HepG2 (cell line): ENCODE data around the gene ST6GALNAC2. TPM values are rescaled to one million over a fixed set of nuclear protein-coding genes. Genes with fewer than 3 reads are reported as not detected.

Experiments
- ESRRA ChIP-seq: sonication (generic); formaldehyde crosslinking; IDR thresholded peaks from 2 replicates; pipeline ENCODE4 v1.5.1; 2020; ENCODE audit warnings: mild to moderate bottlenecking, low read depth, missing genetic modification reagents
- KDM4B ChIP-seq: sonication (generic); formaldehyde crosslinking; IDR thresholded peaks from 2 replicates; pipeline ENCODE4 v1.4.0; 2020; ENCODE audit warnings: missing genetic modification reagents
- SAFB2 ChIP-seq: sonication (generic); formaldehyde crosslinking; IDR thresholded peaks from 2 replicates; pipeline ENCODE4 v1.5.1; 2020; ENCODE audit warnings: missing genetic modification reagents, low read depth, mild to moderate bottlenecking, borderline replicate concordance
- SMARCC2 ChIP-seq: fragments of 450-650 bp; IDR thresholded peaks from 2 replicates; pipeline ENCODE4 v1.6.1; 2017; ENCODE audit warnings: antibody characterized with exemption, mild to moderate bottlenecking
- SMARCE1 ChIP-seq: fragments of 450-650 bp; IDR thresholded peaks from 2 replicates; pipeline ENCODE4 v1.6.1; 2017; ENCODE audit warnings: borderline replicate concordance
- ZNF343 ChIP-seq: sonication (generic); formaldehyde crosslinking; IDR thresholded peaks from 2 replicates; pipeline ENCODE4 v1.4.0; 2020; ENCODE audit warnings: mild to moderate bottlenecking, missing genetic modification reagents
- ZNF383 ChIP-seq: sonication (generic); formaldehyde crosslinking; IDR thresholded peaks from 2 replicates; pipeline ENCODE4 v1.4.0; 2020; ENCODE audit warnings: missing genetic modification reagents, mild to moderate bottlenecking, borderline replicate concordance
- polyA plus RNA-seq, 8 experiments: library from polyadenylated mRNA; depleted of rRNA in 3 of 8; stranded (reverse) in 7 of 8; unstranded in 1 of 8; fragments of >200 nt; fragmentation: Illumina TruSeq in 4 of 8; extraction: Trizol in 4 of 8; gene quantifications; 2 replicates each; pipeline versions ENCODE4 v1.2.1 to v1.2.3, GENCODE V29; 2011 to 2016; ENCODE audit warnings: low read depth in 4 of 8, missing spikeins in 1 of 8, mixed read lengths in 1 of 8; ENCODE audit not compliant: insufficient read depth in 1 of 8
- total RNA-seq, 5 experiments: library from RNA; depleted of rRNA; stranded (reverse); fragments of >200 nt; fragmentation: Illumina TruSeq; extraction: Trizol; gene quantifications; 2 replicates each; pipeline ENCODE4 v1.2.3, GENCODE V29; 2016; ENCODE audit warnings: low read depth in 1 of 5
- TF ChIP-seq, protein P1 (sequence below), 2 experiments: fragments of 450-650 bp in 1 of 2; sonication (generic) in 1 of 2; formaldehyde crosslinking in 1 of 2; IDR thresholded peaks; 2 replicates each; pipeline versions ENCODE4 v1.6.1 to v1.8.0; 2016 to 2022; ENCODE audit warnings: antibody characterized with exemption in 1 of 2, mild to moderate bottlenecking in 1 of 2, missing genetic modification reagents in 1 of 2
- TF ChIP-seq, protein P2 (sequence below): sonication (generic); formaldehyde crosslinking; IDR thresholded peaks from 2 replicates; pipeline ENCODE4 v1.4.0; 2020; ENCODE audit warnings: missing genetic modification reagents, borderline replicate concordance

The ST6GALNAC2 gene
- total and polyA plus RNA-seq, 2 of the 13 experiments (the other 11 are each of a cell fraction or from before 2014, with no cell fraction given), result 0.12 to 0.49 TPM

DNA sequence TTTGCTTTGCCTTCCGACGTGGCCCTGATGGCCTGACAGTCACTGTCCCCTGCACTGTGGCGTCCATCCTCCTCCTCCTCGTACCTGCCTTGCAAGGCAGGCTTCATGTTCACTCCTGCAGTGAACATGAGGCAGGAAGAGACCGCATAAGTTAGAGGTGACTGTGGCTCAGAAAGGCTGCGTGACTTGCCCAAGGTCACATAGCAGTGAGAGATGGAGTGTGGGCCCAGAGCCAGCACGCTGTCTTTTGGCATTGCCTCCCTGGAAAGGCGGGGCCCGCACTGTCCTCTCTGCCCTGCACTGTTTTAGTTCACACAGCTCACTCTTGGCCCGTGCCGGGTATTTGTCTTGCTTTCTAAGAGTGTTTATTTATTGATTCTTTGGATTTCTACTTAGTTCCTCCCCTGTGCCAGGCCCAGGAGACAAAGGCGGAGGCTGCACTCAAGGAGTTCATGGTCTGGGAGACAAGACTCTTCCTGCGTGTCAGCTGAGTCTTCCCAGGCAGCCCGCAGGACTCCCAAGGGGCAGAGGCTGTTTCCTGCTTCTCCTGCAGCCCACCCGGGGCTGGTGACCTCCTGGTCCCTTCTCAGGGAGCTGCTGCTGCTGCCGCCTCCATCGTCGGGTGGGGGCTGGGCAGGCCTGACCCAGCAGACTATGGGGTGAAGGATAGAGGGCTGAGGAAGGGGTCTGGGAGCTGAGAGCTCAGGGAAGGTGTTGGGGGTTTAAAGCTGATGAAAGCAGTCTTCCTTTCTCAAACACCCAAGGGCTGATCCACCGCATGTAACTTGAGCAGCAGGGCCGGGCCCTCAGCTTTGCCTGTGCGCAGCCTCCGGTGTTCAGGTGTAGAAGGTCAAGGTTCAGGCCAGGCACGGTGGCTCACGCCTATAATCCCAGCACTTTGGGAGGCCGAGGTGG, 60.8 kb downstream of the ST6GALNAC2 start (continued):
- TF ChIP-seq, protein P1, sequence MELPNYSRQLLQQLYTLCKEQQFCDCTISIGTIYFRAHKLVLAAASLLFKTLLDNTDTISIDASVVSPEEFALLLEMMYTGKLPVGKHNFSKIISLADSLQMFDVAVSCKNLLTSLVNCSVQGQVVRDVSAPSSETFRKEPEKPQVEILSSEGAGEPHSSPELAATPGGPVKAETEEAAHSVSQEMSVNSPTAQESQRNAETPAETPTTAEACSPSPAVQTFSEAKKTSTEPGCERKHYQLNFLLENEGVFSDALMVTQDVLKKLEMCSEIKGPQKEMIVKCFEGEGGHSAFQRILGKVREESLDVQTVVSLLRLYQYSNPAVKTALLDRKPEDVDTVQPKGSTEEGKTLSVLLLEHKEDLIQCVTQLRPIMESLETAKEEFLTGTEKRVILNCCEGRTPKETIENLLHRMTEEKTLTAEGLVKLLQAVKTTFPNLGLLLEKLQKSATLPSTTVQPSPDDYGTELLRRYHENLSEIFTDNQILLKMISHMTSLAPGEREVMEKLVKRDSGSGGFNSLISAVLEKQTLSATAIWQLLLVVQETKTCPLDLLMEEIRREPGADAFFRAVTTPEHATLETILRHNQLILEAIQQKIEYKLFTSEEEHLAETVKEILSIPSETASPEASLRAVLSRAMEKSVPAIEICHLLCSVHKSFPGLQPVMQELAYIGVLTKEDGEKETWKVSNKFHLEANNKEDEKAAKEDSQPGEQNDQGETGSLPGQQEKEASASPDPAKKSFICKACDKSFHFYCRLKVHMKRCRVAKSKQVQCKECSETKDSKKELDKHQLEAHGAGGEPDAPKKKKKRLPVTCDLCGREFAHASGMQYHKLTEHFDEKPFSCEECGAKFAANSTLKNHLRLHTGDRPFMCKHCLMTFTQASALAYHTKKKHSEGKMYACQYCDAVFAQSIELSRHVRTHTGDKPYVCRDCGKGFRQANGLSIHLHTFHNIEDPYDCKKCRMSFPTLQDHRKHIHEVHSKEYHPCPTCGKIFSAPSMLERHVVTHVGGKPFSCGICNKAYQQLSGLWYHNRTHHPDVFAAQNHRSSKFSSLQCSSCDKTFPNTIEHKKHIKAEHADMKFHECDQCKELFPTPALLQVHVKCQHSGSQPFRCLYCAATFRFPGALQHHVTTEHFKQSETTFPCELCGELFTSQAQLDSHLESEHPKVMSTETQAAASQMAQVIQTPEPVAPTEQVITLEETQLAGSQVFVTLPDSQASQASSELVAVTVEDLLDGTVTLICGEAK (IDR thresholded peaks at IDR 0.05), result no peak
- TF ChIP-seq, protein P1 (CRISPR knock-in tag; IDR thresholded peaks at IDR 0.05), result peak; percentile 59
- TF ChIP-seq KDM4B (CRISPR knock-in tag), result no peak
- no peak for TF ChIP-seq SMARCE1
- no peak for TF ChIP-seq ESRRA (CRISPR knock-in tag)
- no peak for TF ChIP-seq ZNF343
- no peak for TF ChIP-seq SAFB2 (CRISPR knock-in tag)
- no peak for TF ChIP-seq ZNF383 (CRISPR knock-in tag)
- TF ChIP-seq SMARCC2, result no peak
- TF ChIP-seq, protein P2, sequence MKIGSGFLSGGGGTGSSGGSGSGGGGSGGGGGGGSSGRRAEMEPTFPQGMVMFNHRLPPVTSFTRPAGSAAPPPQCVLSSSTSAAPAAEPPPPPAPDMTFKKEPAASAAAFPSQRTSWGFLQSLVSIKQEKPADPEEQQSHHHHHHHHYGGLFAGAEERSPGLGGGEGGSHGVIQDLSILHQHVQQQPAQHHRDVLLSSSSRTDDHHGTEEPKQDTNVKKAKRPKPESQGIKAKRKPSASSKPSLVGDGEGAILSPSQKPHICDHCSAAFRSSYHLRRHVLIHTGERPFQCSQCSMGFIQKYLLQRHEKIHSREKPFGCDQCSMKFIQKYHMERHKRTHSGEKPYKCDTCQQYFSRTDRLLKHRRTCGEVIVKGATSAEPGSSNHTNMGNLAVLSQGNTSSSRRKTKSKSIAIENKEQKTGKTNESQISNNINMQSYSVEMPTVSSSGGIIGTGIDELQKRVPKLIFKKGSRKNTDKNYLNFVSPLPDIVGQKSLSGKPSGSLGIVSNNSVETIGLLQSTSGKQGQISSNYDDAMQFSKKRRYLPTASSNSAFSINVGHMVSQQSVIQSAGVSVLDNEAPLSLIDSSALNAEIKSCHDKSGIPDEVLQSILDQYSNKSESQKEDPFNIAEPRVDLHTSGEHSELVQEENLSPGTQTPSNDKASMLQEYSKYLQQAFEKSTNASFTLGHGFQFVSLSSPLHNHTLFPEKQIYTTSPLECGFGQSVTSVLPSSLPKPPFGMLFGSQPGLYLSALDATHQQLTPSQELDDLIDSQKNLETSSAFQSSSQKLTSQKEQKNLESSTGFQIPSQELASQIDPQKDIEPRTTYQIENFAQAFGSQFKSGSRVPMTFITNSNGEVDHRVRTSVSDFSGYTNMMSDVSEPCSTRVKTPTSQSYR, result peak; percentile 33; the same call in 1 of the 2 replicates
